Central memory CD8-positive, alpha-beta T cell (primary cell): ENCODE data around the gene NUFIP2.
"Not testable (repeated sequence)": the region's sequence is repeated elsewhere in the genome, so short reads cannot be mapped to it uniquely, and the experiment has no call there.

Experiments used
- ATAC-seq: fragments of 150-1000 bp; cut with Tn5 transposase; replicated peaks from 2 replicates; pipeline ENCODE4 v1.10.0; 2022; ENCODE audit warnings: mild to moderate bottlenecking, moderate FRiP score, moderate number of reproducible peaks; ENCODE audit not compliant: poor library complexity, severe bottlenecking; ENCODE audit errors: extremely low read depth
- DNase-seq, 2 donors: peaks; one replicate each; pipeline ENCODE4 v3.0.0; 2021; ENCODE audit warnings: low spot score in 2 of 2
- H3K27ac Mint-ChIP-seq: one replicate; pipeline ENCODE4 v1.8.0; 2022; ENCODE audit warnings: low read depth, mild to moderate bottlenecking, moderate library complexity, mixed read lengths
- H3K27me3 Mint-ChIP-seq: one replicate; pipeline ENCODE4 v1.8.0; 2022; ENCODE audit warnings: mixed read lengths
- H3K36me3 Mint-ChIP-seq: one replicate; pipeline ENCODE4 v1.8.0; 2022; ENCODE audit warnings: mild to moderate bottlenecking, moderate library complexity, mixed read lengths; ENCODE audit not compliant: insufficient read depth
- H3K4me1 Mint-ChIP-seq: one replicate; pipeline ENCODE4 v1.8.0; 2022; ENCODE audit warnings: mixed read lengths
- H3K4me3 Mint-ChIP-seq: one replicate; pipeline ENCODE4 v1.8.0; 2022; ENCODE audit warnings: mild to moderate bottlenecking, moderate library complexity, mixed read lengths
- H3K9me3 Mint-ChIP-seq: one replicate; pipeline ENCODE4 v1.8.0; 2022; ENCODE audit warnings: mixed read lengths

NUFIP2 gene

GRCh38 chr17:29293890-29294579 lies at the start of gene NUFIP2:
Gene NUFIP2, minus strand, starts transcription at chr17:29294148. Its CDS starts 89 bp downstream, at chr17:29294059.
- Mint-ChIP-seq H3K27me3 (no peaks in the 10 kb centered on the region), H3K4me3 (peak within 1 kb of the TSS; percentile 98)

DNA sequence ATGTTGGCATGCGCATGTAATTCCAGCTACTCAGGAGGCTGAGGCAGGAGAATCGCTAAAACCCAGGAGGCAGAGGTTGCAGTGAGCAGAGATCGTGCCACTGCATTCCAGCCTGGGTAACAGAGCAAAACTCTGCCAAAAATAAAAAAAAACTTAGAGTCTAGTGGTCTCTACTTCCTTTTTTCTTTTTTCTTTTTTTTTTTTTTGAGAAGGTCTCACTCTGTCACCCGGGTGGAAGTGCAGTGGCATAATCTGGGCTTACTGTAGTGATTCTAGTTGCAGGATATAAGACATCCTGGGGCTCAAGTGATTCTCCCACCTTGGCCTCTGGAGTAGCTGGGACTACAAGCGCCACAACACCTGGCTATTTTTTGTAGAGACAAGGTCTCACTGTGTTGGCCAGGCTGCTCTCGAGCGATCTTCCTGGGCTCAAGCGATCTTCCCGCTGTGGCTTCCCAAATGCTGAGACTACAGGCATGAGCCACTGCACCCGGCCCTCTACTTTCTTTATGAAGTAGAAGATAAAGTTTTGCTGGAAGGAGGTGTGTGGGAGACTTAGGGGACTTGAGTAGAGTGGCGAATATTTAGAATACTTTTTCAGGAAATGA lies 48.3 kb upstream of the NUFIP2 start:
- H3K9me3 Mint-ChIP-seq: no peaks in the 10 kb centered on the region
- no peak overlapping the region for H3K27ac Mint-ChIP-seq
- H3K4me3 Mint-ChIP-seq: no peak overlapping the region
- ATAC-seq: no peak
- H3K4me1 Mint-ChIP-seq: no peaks in the 10 kb centered on the region
- peaks cover 19% of the 10 kb centered on the region for H3K27me3 Mint-ChIP-seq
- no peak for DNase-seq
- no peaks in the 10 kb centered on the region for H3K36me3 Mint-ChIP-seq

More at GRCh38 chr17:29293890-29294579, at the start of gene NUFIP2:
- peak; percentile 85 for ATAC-seq
- Mint-ChIP-seq H3K4me1 (peaks cover 49% of the 10 kb centered on the region), H3K9me3 (no peaks in the 10 kb centered on the region), H3K36me3 (peaks cover 25% of the 10 kb centered on the region), H3K27ac (peak within 1 kb of the TSS; percentile 98)
- peak; percentile 95 to 97 for DNase-seq

DNA sequence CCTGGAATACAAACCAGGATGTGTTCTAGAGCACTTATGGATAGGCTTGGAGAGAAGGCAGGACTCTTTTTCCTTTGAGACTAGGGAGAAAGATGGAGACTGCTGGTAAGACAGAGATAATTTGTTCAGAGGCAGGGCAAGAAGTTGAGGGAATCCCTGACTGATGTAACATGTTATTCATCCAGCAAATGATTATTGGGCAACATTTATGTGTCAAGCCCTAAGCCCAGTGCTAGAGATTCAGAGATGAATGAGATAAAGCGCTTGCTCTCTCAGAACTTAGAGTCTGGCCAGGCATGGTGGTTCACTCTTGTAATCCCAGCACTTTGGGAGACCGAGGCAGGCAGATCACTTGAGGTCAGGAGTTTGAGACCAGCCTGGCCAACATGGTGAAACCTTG lies 47.8 kb upstream of the NUFIP2 start:
- Mint-ChIP-seq H3K27me3 (peaks cover 19% of the 10 kb centered on the region), H3K4me3 (no peak overlapping the region), H3K9me3 (no peaks in the 10 kb centered on the region), H3K27ac (no peak overlapping the region), H3K4me1 (no peaks in the 10 kb centered on the region), H3K36me3 (no peaks in the 10 kb centered on the region)
- ATAC-seq (no peak), DNase-seq (no peak)

GRCh38 chr17:29339016-29339415 lies 45.1 kb upstream of the NUFIP2 start:
- DNase-seq, H3K4me1 Mint-ChIP-seq, H3K9me3 Mint-ChIP-seq, H3K4me3 Mint-ChIP-seq, H3K27me3 Mint-ChIP-seq, H3K27ac Mint-ChIP-seq, H3K36me3 Mint-ChIP-seq, ATAC-seq: not testable (repeated sequence)

GRCh38 chr17:29331708-29332085 lies 37.7 kb upstream of the NUFIP2 start:
- Mint-ChIP-seq H3K4me1 (no peaks in the 10 kb centered on the region), H3K27me3 (no peaks in the 10 kb centered on the region)
- ATAC-seq: no peak

GRCh38 chr17:29331075-29331707 lies 37.2 kb upstream of the NUFIP2 start:
- H3K27me3 Mint-ChIP-seq: no peaks in the 10 kb centered on the region
- ATAC-seq (no peak), DNase-seq (no peak)
- no peaks in the 10 kb centered on the region for H3K36me3 Mint-ChIP-seq
- H3K9me3 Mint-ChIP-seq: no peaks in the 10 kb centered on the region
- H3K4me1 Mint-ChIP-seq: no peaks in the 10 kb centered on the region
- no peak overlapping the region for H3K4me3 Mint-ChIP-seq
- H3K27ac Mint-ChIP-seq: no peak overlapping the region

More at GRCh38 chr17:29331708-29332085, 37.7 kb upstream of the NUFIP2 start:
- no peak overlapping the region for H3K27ac Mint-ChIP-seq
- no peak for DNase-seq
- H3K4me3 Mint-ChIP-seq: no peak overlapping the region
- H3K9me3 Mint-ChIP-seq: no peaks in the 10 kb centered on the region
- H3K36me3 Mint-ChIP-seq: no peaks in the 10 kb centered on the region

DNA sequence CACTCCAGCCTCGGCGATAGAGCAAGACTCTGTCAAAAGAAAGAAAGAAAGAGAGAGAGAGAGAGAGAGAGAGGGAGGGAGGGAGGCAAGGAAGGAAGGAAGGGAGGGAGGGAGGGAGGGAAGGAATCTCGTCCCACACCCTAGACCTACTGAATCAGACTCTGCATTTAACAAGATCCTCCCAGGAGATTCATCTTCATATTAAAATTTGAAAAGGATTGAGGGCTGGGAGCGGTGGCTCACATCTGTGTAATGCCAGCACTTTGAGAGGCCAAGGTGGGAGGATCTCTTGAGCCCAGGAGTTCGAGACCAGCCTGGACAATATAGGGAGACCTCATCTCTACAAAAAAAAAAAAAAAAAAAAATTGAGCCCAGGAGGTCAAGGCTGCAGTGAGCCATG lies 33.5 kb upstream of the NUFIP2 start:
- ATAC-seq (no peak), DNase-seq (no peak)
- no peak overlapping the region for H3K4me3 Mint-ChIP-seq
- no peaks in the 10 kb centered on the region for H3K4me1 Mint-ChIP-seq
- H3K27me3 Mint-ChIP-seq: no peaks in the 10 kb centered on the region
- no peaks in the 10 kb centered on the region for H3K9me3 Mint-ChIP-seq
- no peak overlapping the region for H3K27ac Mint-ChIP-seq
- H3K36me3 Mint-ChIP-seq: no peaks in the 10 kb centered on the region

DNA sequence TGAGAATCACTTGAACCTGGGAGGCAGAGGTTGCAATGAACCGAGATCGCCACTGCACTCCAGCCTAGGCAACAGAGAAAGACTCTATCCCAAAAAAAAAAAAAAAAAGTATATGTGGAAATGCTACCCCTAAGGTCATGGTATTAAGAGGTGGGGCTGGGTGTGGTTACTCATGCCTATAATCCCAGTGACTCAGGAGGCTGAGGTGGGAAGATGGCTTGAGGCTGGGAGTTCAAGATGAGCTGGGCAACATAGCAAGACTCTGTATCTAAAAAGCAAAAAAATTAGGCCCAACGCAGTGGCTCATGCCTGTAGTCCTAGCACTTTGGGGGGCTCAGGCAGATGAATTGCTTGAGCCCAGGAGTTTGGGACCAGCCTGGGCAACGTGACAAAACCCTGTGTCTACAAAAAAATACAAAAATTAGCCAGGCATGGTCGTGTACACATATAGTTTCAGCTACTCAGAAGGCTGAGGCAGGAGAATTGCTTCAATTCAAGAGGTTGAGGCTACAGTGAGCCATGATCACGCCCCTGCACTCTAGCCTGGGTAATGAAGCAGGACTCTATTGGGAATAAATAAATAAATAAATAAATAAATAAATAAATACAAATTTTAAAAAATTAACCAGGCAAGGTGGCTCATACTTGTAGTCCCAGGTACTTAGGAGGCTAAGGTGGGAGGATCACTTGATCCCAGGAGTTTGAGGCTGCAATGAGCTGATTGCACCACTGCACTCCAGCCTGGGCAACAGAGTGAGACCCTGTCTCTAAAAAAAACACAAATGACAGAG lies 32.3 kb upstream of the NUFIP2 start:
- Mint-ChIP-seq H3K36me3 (no peaks in the 10 kb centered on the region), H3K27ac (no peak overlapping the region), H3K27me3 (no peaks in the 10 kb centered on the region), H3K9me3 (no peaks in the 10 kb centered on the region), H3K4me1 (no peaks in the 10 kb centered on the region), H3K4me3 (no peak overlapping the region)
- no peak for DNase-seq
- no peak for ATAC-seq

- ATAC-seq (no peak), DNase-seq (no peak)
- no peaks in the 10 kb centered on the region for H3K36me3 Mint-ChIP-seq
- no peak overlapping the region for H3K4me3 Mint-ChIP-seq
- H3K9me3 Mint-ChIP-seq: no peaks in the 10 kb centered on the region
- no peak overlapping the region for H3K27ac Mint-ChIP-seq
- no peaks in the 10 kb centered on the region for H3K4me1 Mint-ChIP-seq
- H3K27me3 Mint-ChIP-seq: no peaks in the 10 kb centered on the region
These were observed 28.4 kb upstream of the NUFIP2 start for GRCh38 chr17:29322363-29322762.

DNA sequence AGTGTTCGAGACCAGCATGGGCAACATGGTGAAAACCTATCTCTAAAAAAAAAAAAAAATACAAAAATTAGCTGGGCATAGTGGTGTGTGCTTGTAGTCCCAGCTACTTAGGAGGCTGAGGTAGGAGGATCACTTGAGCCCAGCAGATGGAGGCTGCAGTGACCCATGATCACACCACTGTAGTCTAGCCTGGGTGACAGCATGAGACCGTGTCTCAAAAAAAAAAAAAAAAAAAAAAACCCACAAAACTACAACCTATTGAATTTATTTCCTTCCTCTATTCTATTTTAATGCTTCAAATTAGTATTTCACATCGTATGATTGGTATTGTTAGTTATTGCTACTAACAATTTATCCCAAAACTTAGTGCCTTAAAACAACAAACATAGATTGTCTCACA lies 9.4 kb upstream of the NUFIP2 start:
- DNase-seq (no peak), ATAC-seq (no peak)
- no peak overlapping the region for H3K4me3 Mint-ChIP-seq
- H3K4me1 Mint-ChIP-seq: no peaks in the 10 kb centered on the region
- H3K27me3 Mint-ChIP-seq: no peaks in the 10 kb centered on the region
- no peaks in the 10 kb centered on the region for H3K9me3 Mint-ChIP-seq
- peaks cover 5% of the 10 kb centered on the region for H3K36me3 Mint-ChIP-seq
- no peak overlapping the region for H3K27ac Mint-ChIP-seq

DNA sequence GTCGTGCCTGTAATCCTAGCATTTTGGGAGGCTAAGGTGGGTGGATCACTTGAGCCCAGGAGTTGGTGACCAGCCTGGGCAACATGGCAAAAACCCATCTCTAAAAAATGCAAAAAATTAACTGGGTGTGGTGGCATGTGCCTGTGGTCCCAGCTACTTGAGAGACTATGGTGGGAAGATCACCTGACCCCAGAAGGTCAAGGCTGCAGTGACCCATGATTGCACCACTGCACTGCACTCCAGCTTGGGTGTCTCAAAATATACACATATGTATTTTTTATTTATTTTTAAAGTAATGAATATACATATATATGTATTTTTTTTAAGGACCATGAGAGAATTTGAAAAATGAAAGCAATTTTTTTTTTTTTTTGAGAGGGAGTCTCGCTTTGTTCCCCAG lies 5.1 kb upstream of the NUFIP2 start:
- H3K4me1 Mint-ChIP-seq: peaks cover 15% of the 10 kb centered on the region
- ATAC-seq: no peak
- H3K4me3 Mint-ChIP-seq: no peak overlapping the region
- no peak overlapping the region for H3K27ac Mint-ChIP-seq
- no peaks in the 10 kb centered on the region for H3K27me3 Mint-ChIP-seq
- H3K36me3 Mint-ChIP-seq: peaks cover 6% of the 10 kb centered on the region
- H3K9me3 Mint-ChIP-seq: no peaks in the 10 kb centered on the region
- DNase-seq: no peak

GRCh38 chr17:29295420-29295819 lies 1.5 kb upstream of the NUFIP2 start:
- H3K27me3 Mint-ChIP-seq: no peaks in the 10 kb centered on the region
- H3K4me1 Mint-ChIP-seq: peaks cover 37% of the 10 kb centered on the region
- H3K9me3 Mint-ChIP-seq: no peaks in the 10 kb centered on the region
- peak overlapping the region; percentile 98 for H3K27ac Mint-ChIP-seq
- H3K4me3 Mint-ChIP-seq: peak overlapping the region; percentile 98
- DNase-seq (no peak), ATAC-seq (no peak)
- peaks cover 19% of the 10 kb centered on the region for H3K36me3 Mint-ChIP-seq
